ENCODE measurements around the gene CLPTM1L.

CLPTM1L gene

GRCh38 chr5:1383886-1384401, 39.0 kb upstream of the CLPTM1L start:
- Histone ChIP-seq H3K27me3 (ENCODE audit: control insufficient read depth, insufficient read depth, low read length) (no peaks in the 10 kb centered on the region), H3K27ac (no peak overlapping the region), H3K4me2 (ENCODE audit: low read length) (no peak overlapping the region), H3K36me3 (ENCODE audit: control insufficient read depth, insufficient read depth, low read length) (no peaks in the 10 kb centered on the region), H2AFZ (no peak overlapping the region), H3K9ac (no peak overlapping the region), H3K4me3 (ENCODE audit: low read depth, low read length) (no peak overlapping the region), H3K9me3 (ENCODE audit: control insufficient read depth, low read length) (no peaks in the 10 kb centered on the region), H3K79me2 (no peaks in the 10 kb centered on the region), H3K4me1 (peaks cover 13% of the 10 kb centered on the region)
- TF ChIP-seq CTCF (IDR thresholded peaks at IDR 0.05) = no peak

GRCh38 chr5:1383344-1383743, 38.4 kb upstream of the CLPTM1L start:
- no peaks in the 10 kb centered on the region for H3K9me3 ChIP-seq (ENCODE audit: control insufficient read depth, low read length)
- H3K27me3 ChIP-seq (ENCODE audit: control insufficient read depth, insufficient read depth, low read length) = no peaks in the 10 kb centered on the region
- no peak overlapping the region for H2AFZ ChIP-seq
- H3K4me1 ChIP-seq = peaks cover 13% of the 10 kb centered on the region
- H3K27ac ChIP-seq = no peak overlapping the region
- no peak overlapping the region for H3K4me3 ChIP-seq (ENCODE audit: low read depth, low read length)
- TF ChIP-seq CTCF (IDR thresholded peaks at IDR 0.05) = no peak
- H3K9ac ChIP-seq = no peak overlapping the region
- H3K79me2 ChIP-seq = no peaks in the 10 kb centered on the region
- no peak overlapping the region for H3K4me2 ChIP-seq (ENCODE audit: low read length)
- no peaks in the 10 kb centered on the region for H3K36me3 ChIP-seq (ENCODE audit: control insufficient read depth, insufficient read depth, low read length)

- H3K27me3 ChIP-seq (ENCODE audit: control insufficient read depth, insufficient read depth, low read length) = no peaks in the 10 kb centered on the region
- no peak overlapping the region for H3K9ac ChIP-seq
- no peak overlapping the region for H3K4me3 ChIP-seq (ENCODE audit: low read depth, low read length)
- no peak for TF ChIP-seq CTCF (IDR thresholded peaks at IDR 0.05)
- H3K79me2 ChIP-seq = no peaks in the 10 kb centered on the region
- H3K4me1 ChIP-seq = peaks cover 12% of the 10 kb centered on the region
- no peaks in the 10 kb centered on the region for H3K9me3 ChIP-seq (ENCODE audit: control insufficient read depth, low read length)
- no peaks in the 10 kb centered on the region for H3K36me3 ChIP-seq (ENCODE audit: control insufficient read depth, insufficient read depth, low read length)
- H2AFZ ChIP-seq = no peak overlapping the region
- H3K27ac ChIP-seq = no peak overlapping the region
- no peak overlapping the region for H3K4me2 ChIP-seq (ENCODE audit: low read length)
These were observed 37.4 kb upstream of the CLPTM1L start for GRCh38 chr5:1382248-1382700.

GRCh38 chr5:1381370-1382247, 36.7 kb upstream of the CLPTM1L start:
- Histone ChIP-seq H3K79me2 (no peaks in the 10 kb centered on the region), H3K27me3 (ENCODE audit: control insufficient read depth, insufficient read depth, low read length) (no peaks in the 10 kb centered on the region), H3K9ac (no peak overlapping the region), H3K27ac (no peak overlapping the region), H3K4me3 (ENCODE audit: low read depth, low read length) (no peak overlapping the region), H3K36me3 (ENCODE audit: control insufficient read depth, insufficient read depth, low read length) (no peaks in the 10 kb centered on the region), H3K4me2 (ENCODE audit: low read length) (no peak overlapping the region), H3K9me3 (ENCODE audit: control insufficient read depth, low read length) (no peaks in the 10 kb centered on the region), H3K4me1 (peaks cover 6% of the 10 kb centered on the region), H2AFZ (no peak overlapping the region)
- TF ChIP-seq CTCF (IDR thresholded peaks at IDR 0.05) = no peak

Data from parathyroid adenoma (tissue), 2 donors.